CD4-positive, alpha-beta T cell treated with Interleukin-15 for 4 hours (primary cell): ENCODE measurements around the gene GBF1.
A peak's percentile ranks its signal among the peaks of the same experiment; 100 is the strongest.
"Not testable (repeated sequence)": the region's sequence is repeated elsewhere in the genome, so short reads cannot be mapped to it uniquely, and the experiment has no call there.

Experiments
- DNase-seq: peaks from one replicate; pipeline ENCODE4 v3.0.0-alpha.2; 2020; ENCODE audit warnings: low spot score

Gene GBF1

GRCh38 chr10:102301332-102301731 lies 56.0 kb downstream of the GBF1 start:
- DNase-seq, result not testable (repeated sequence)

GRCh38 chr10:102302611-102303010 lies 57.3 kb downstream of the GBF1 start:
- no peak for DNase-seq

- no peak for DNase-seq
Measured at GRCh38 chr10:102306006-102306405, 60.7 kb downstream of the GBF1 start.

- no peak for DNase-seq
Measured at GRCh38 chr10:102306710-102307109, 61.4 kb downstream of the GBF1 start.

GRCh38 chr10:102308318-102308717 lies 63.0 kb downstream of the GBF1 start:
- DNase-seq, result not testable (repeated sequence)

GRCh38 chr10:102309236-102309635 lies 63.9 kb downstream of the GBF1 start:
- DNase-seq, result no peak

- no peak for DNase-seq
Measured at GRCh38 chr10:102309916-102310315, 64.6 kb downstream of the GBF1 start.

- DNase-seq, result no peak
Measured at GRCh38 chr10:102310361-102311024, 65.2 kb downstream of the GBF1 start.

GRCh38 chr10:102311025-102311420 lies 65.7 kb downstream of the GBF1 start:
- no peak for DNase-seq

- no peak for DNase-seq
Measured at GRCh38 chr10:102312683-102313082, 67.4 kb downstream of the GBF1 start.

GRCh38 chr10:102313221-102313896 lies 68.0 kb downstream of the GBF1 start:
- no peak for DNase-seq

- DNase-seq, result no peak
Measured at GRCh38 chr10:102314801-102315200, 69.5 kb downstream of the GBF1 start.

- DNase-seq, result no peak
Measured at GRCh38 chr10:102316421-102316820, 71.1 kb downstream of the GBF1 start.

- DNase-seq, result peak; percentile 40
Measured at GRCh38 chr10:102322914-102323313, 77.6 kb downstream of the GBF1 start.

GRCh38 chr10:102324061-102324460 lies 78.7 kb downstream of the GBF1 start:
- DNase-seq, result no peak

GRCh38 chr10:102326031-102326430 lies 80.7 kb downstream of the GBF1 start:
- DNase-seq, result no peak

- no peak for DNase-seq
Measured at GRCh38 chr10:102327002-102327401, 81.7 kb downstream of the GBF1 start.

GRCh38 chr10:102327641-102328040 lies 82.3 kb downstream of the GBF1 start:
- DNase-seq, result no peak

GRCh38 chr10:102332772-102333171 lies 87.4 kb downstream of the GBF1 start:
- DNase-seq, result no peak

GRCh38 chr10:102334101-102334500 lies 88.8 kb downstream of the GBF1 start:
- DNase-seq, result no peak

- DNase-seq, result no peak
Measured at GRCh38 chr10:102335184-102335583, 89.9 kb downstream of the GBF1 start.

- DNase-seq, result no peak
Measured at GRCh38 chr10:102341038-102341688, 95.8 kb downstream of the GBF1 start.

- no peak for DNase-seq
Measured at GRCh38 chr10:102342458-102342857, 97.1 kb downstream of the GBF1 start.
